Posterior cingulate gyrus (tissue), 11 donors: ENCODE results near the gene RIPK4.

Source experiments
- DNase-seq, 10 donors: peaks; one replicate each; pipeline versions ENCODE4 v3.0.0 to v3.0.0-alpha.2; 2020 to 2021; ENCODE audit warnings: mixed read lengths in 3 of 10
- intact Hi-C: fragments of 100-400 bp; cut with DNase I; formaldehyde crosslinking; loops from one replicate; pipeline ENCODE4 v1.15.1; 2023

The RIPK4 gene

GRCh38 chr21:41766883-41767605 is at the start of gene RIPK4:
TSS of gene RIPK4 (minus strand) at chr21:41767052. CDS start at chr21:41767041, 11 bp downstream.
- intact Hi-C loops = no loop called here
- no peak for DNase-seq

- peak in 3 of 10 donors; percentile 64 to 87 (median 67) for DNase-seq
- intact Hi-C loops = loop anchor here (1.0 to 2.0 kb wide), 3 partner anchors 203 to 635 kb away; no protein-coding TSS in a partner anchor
Measured at GRCh38 chr21:41815652-41816582, 49.1 kb upstream of the RIPK4 start.

- peak in 1 of 10 donors; percentile 37 for DNase-seq
- intact Hi-C loops = no loop called here
Measured at GRCh38 chr21:41813226-41813625, 46.4 kb upstream of the RIPK4 start.

DNA sequence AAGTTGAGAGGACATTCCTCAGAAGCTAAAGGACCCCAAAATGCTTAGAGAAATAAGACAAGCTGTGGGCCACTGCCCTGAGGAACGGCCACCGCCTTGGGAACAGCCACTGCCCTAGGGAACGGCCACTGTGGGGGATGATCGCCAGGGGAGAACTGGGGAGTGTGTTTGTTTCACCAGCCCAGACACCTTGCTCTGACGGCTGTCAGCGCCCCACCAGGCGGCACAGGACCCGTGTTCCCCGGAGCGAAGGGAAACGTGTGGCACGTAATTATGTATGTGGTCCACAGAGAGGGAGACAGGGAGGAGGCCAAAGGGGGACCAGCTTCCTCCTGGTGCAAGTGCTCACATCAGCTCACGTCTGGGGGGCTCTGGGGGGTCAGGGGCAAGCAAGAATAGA is 45.8 kb upstream of the RIPK4 start:
- DNase-seq = peak in 3 of 10 donors; percentile 48 to 67 (median 56)

GRCh38 chr21:41810597-41810932 is 43.7 kb upstream of the RIPK4 start:
- peak in 1 of 10 donors; percentile 62 for DNase-seq
- intact Hi-C loops = no loop called here

More for the DNA sequence above, 45.8 kb upstream of the RIPK4 start:
- intact Hi-C loops = no loop called here

DNA sequence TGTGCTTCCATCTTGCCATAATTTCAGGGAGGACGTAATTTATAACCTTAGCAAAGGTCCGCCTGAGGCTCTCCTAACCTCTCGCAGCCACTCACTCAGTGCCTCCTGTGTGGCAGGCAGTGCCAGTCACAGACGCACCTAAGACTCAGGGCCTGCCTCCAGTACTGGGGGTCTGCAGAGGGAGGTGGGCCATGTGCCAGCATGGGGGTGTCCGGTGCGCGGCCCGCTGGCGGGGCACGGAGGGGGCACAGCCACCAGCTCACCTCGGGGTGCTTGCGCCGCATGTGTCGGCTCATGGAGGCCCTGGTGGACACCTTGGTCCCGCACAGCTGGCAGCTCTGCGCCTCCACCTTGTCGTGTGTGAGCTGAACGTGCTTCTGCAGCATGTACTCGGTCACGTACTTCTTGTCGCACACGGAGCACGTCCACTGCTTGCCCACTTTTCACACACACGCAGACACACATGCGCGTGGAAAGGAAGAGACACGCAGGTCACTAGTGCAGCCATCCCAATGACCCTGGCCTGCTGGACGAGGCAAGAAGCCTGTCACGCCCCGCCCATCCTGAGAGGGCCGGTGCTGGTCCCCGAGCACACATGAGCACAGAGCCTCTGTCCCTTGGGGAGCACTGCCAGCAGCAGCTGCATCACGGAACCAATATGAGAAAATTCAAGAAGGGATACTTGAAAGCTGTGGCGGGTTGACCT is 43.2 kb upstream of the RIPK4 start:
- intact Hi-C loops = no loop called here
- peak in 3 of 10 donors; percentile 37 to 82 (median 67) for DNase-seq

GRCh38 chr21:41808846-41809245 is 42.0 kb upstream of the RIPK4 start:
- intact Hi-C loops = no loop called here
- DNase-seq = peak in 2 of 10 donors; percentile 26 to 47

DNA sequence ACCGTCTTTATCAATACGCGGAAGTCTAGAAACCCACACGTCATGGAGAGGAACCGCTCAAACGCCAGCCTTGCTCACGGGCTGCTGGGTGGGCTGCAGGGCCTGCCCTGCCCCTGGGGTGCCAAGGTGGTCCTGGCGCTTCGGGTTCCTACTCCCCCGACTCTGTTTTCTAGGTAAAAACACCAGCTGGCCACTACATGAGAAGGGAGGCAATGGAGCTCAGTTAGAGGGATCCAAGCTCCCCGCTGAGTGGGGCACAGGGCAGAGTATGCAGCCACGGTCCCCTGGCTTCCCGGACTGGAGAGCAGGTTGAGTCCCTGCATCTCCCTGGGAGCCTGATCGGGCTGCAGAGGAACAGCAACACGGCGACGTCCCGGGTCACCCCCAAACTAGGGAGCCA is 41.2 kb upstream of the RIPK4 start:
- intact Hi-C loops = no loop called here
- peak in 3 of 10 donors; percentile 54 to 84 (median 64) for DNase-seq

DNA sequence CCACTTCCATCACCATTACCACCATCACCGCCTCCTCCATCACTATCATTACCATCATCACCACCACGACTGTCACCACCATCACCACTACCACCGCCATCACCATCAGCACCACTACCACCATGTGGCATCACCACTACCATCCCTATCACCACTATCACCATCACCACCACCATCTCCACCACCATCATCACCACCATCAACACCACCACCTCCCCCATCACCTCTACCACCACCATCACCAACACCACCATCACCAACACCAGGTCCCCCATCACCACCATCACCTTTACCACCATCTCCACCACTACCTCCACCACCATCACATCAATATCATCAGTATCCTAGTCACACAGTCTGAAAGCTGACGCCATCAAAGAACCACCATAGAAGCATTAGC is 39.9 kb upstream of the RIPK4 start:
- DNase-seq = peak in 1 of 10 donors; percentile 5
- intact Hi-C loops = no loop called here

DNA sequence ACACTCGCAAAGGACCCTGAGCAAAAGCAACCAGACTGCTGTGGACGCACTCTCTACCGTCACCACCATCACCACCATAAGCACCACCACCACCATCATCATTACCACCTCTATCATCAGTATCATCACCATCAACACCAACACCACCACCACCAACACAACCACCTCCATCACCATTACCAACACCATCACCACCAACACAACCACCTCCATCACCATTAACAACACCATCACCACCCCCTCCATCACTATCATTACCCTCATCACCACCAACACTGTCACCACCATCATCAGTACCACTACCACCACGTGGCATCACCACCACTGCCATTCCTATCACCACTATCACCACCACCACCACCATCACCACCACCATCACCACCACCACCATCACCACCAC is 38.8 kb upstream of the RIPK4 start:
- intact Hi-C loops = no loop called here
- no peak for DNase-seq

DNA sequence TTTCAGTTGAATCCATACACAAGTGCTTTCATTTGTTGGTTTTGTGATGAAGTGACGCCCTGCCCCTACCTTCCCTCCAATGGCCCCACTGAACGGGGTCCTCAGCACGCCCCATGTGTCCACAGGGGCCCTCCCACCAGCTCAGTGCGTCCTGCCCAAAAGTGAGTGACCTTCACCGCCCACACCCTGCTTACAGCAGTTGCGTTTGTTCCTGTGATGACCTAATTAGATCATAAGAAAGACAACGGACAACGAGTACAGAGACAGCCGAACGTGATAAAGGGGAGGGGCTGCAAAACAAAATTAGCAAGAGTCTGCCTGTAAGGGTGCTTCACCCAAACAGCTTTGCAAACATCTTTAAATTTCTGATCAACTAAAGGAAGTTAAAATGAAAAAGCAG is 38.2 kb upstream of the RIPK4 start:
- intact Hi-C loops = no loop called here
- DNase-seq = peak in 1 of 10 donors; percentile 45

- peak in 1 of 10 donors; percentile 75 for DNase-seq
- intact Hi-C loops = no loop called here
Measured at GRCh38 chr21:41804381-41804780, 37.5 kb upstream of the RIPK4 start.

GRCh38 chr21:41803316-41803715 is 36.5 kb upstream of the RIPK4 start:
- intact Hi-C loops = no loop called here
- peak in 1 of 10 donors; percentile 79 for DNase-seq

GRCh38 chr21:41802684-41803083 is 35.8 kb upstream of the RIPK4 start:
- intact Hi-C loops = no loop called here

DNA sequence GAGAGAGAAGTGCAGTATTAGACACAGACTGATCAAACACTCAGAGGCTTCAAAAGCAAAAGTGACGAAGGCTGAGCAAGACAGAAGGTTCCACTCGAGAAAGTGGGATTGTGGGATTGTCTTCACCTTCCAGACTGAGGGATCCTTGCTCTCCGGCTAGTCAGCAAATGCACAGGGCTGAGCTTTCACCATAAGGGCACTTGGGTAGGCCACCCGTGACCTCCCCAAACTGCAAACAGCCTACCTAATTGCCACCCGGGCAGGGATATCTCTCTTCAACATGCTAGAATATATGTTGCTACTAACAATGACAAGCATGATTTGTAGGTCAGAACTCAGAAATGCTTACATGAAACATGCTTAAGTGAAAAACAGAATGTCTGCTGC is 35.3 kb upstream of the RIPK4 start:
- intact Hi-C loops = no loop called here
- no peak for DNase-seq

More at GRCh38 chr21:41802684-41803083, 35.8 kb upstream of the RIPK4 start:
- DNase-seq = peak; percentile 56 to 94 (median 70)

DNA sequence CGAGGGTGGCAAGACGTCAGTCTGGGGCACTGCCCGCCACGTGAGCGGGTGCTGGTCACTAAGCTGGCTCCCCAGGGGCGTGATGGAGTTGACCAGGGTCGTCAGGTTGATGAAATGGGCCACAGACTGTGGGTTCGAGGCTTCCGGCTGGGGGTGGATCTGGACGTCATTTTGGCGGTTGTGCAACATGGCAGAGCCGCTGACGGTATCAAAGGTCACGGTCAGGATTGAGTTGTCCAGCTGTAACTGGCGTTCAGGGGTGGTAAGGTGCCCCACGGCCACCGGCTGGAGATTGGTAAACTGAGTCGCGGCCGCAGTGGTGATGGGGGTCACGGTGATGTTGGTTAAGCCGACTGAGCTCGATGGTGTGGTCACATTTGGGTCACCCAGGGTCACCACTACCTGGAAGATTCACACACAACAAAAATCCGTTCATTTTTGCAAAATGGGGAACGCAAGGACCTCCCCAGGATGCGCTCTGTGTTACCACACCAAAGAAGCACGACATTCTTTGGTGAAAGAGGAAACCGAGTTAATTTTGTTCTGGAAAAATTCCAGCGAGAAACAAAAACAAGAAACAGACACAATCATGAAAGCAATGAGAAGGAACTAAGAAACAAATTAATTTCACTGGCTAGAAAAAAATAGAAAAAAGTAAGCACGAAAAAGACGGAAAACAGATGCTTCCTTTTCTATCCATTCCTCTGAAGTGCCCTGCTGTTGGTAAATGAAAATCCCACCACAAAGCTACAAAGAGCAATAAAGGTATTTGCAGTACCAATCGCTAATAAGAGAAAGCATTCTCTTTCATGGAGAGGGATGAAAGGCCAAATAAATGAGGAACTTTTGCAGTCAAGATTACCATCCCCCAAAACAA is 34.7 kb upstream of the RIPK4 start:
- peak in 1 of 10 donors; percentile 77 for DNase-seq
- intact Hi-C loops = no loop called here

- peak in 1 of 10 donors; percentile 10 for DNase-seq
Measured at GRCh38 chr21:41800425-41801320, 33.8 kb upstream of the RIPK4 start.

GRCh38 chr21:41799763-41800162 is 32.9 kb upstream of the RIPK4 start:
- intact Hi-C loops = no loop called here
- peak in 1 of 10 donors; percentile 20 for DNase-seq

More at GRCh38 chr21:41800425-41801320, 33.8 kb upstream of the RIPK4 start:
- intact Hi-C loops = no loop called here

- intact Hi-C loops = no loop called here
- DNase-seq = peak in 1 of 10 donors; percentile 77
Measured at GRCh38 chr21:41798326-41798725, 31.5 kb upstream of the RIPK4 start.
